C4-2B (cell line): Measurements from ENCODE around the gene KRTAP1-4.

ENCODE experiments used
- H3K27ac ChIP-seq: fragments of 450-650 bp; 2 replicates; pipeline ENCODE4 v1.5.1; 2017
- CTCF ChIP-seq: fragments of 450-650 bp; conservative IDR thresholded peaks from 2 replicates; pipeline ENCODE4 v1.5.1; 2017; ENCODE audit warnings: mild to moderate bottlenecking
- ZFX ChIP-seq: fragments of 450-650 bp; IDR thresholded peaks from 2 replicates; pipeline ENCODE4 v1.6.1; 2017

The KRTAP1-4 gene

GRCh38 chr17:40980117-40980516 lies 49.9 kb downstream of the KRTAP1-4 start:
- H3K27ac ChIP-seq: no peak overlapping the region
- no peak for TF ChIP-seq ZFX
- no peak for TF ChIP-seq CTCF
